Endothelial cell of umbilical vein (primary cell): ENCODE measurements around the gene PCNT. TPM values are rescaled to one million over a fixed set of nuclear protein-coding genes. Genes with fewer than 3 reads are reported as not detected.

Source experiments
- BruUV-seq: library from RNA; stranded (reverse); fragments of 400-500 nt; replicated peaks from 2 replicates; lab custom pipeline; 2021; lab: Mats Ljungman, UMichigan
- CTCF ChIA-PET: fragments of 300-600, 350-600 bp; sonication (Branson Sonifier 250); formaldehyde crosslinking; loops from one replicate; lab custom pipeline; 2021; ENCODE audit warnings: antibody characterized with exemption, inconsistent platforms; lab: Charles Lee
- POLR2A ChIA-PET: fragments of 300-600, 350-600 bp; sonication (Branson Sonifier 250); formaldehyde crosslinking; loops from one replicate; lab custom pipeline; 2021; ENCODE audit warnings: antibody characterized with exemption, inconsistent platforms; lab: Charles Lee
- DNase-seq: peaks from one replicate; pipeline ENCODE4 v3.0.0-alpha.2; 2011; ENCODE audit warnings: low read depth, low spot score
- FAIRE-seq: peaks from 2 replicates; lab custom pipeline; 2011; peaks lifted over from hg19 to GRCh38; lab: Jason Lieb, UNC
- H2AFZ ChIP-seq: 2 replicates; pipeline ENCODE4 v1.6.0; 2012; ENCODE audit warnings: low read depth, low read length, control low read depth, inconsistent platforms
- H3K27ac ChIP-seq: 2 replicates; pipeline ENCODE4 v1.5.1; 2011; ENCODE audit warnings: low read depth, mild to moderate bottlenecking, control low read depth, low read length, moderate library complexity; ENCODE audit not compliant: insufficient read depth
- H3K27me3 ChIP-seq, 2 experiments: 2 replicates each; pipeline versions ENCODE4 v1.6.0 to v1.6.1; 2011; ENCODE audit warnings: low read length in 2 of 2, mixed read lengths in 1 of 2; ENCODE audit not compliant: control insufficient read depth in 2 of 2, insufficient read depth in 2 of 2
- H3K36me3 ChIP-seq, 2 experiments: 2 replicates in 1 of 2; 3 replicates in 1 of 2; pipeline ENCODE4 v1.5.1; 2011; ENCODE audit warnings: low read length in 2 of 2, mild to moderate bottlenecking in 1 of 2, moderate library complexity in 1 of 2; ENCODE audit not compliant: control insufficient read depth in 2 of 2, insufficient read depth in 2 of 2; ENCODE audit errors: extremely low read depth in 1 of 2
- H3K4me1 ChIP-seq: 3 replicates; pipeline ENCODE4 v1.5.1; 2011; ENCODE audit warnings: mild to moderate bottlenecking, low read length; ENCODE audit not compliant: control insufficient read depth, insufficient read depth; ENCODE audit errors: extremely low read depth
- H3K4me2 ChIP-seq: 2 replicates; pipeline ENCODE4 v1.6.1; 2011; ENCODE audit warnings: low read length, control low read depth, mixed read lengths; ENCODE audit not compliant: insufficient read depth
- H3K4me3 ChIP-seq, 3 experiments: fragments of 200-600 bp in 1 of 3; sonication (generic), shearing (Covaris generic) in 1 of 3; replicated peaks in 1 of 3; 2 replicates each; pipeline ENCODE4 v1.5.1; 2011 to 2016; ENCODE audit warnings: control low read depth in 3 of 3, low read length in 3 of 3, mild to moderate bottlenecking in 2 of 3, inconsistent platforms in 1 of 3, low read depth in 1 of 3, moderate library complexity in 1 of 3; ENCODE audit not compliant: insufficient read depth in 1 of 3
- H3K79me2 ChIP-seq: 2 replicates; pipeline ENCODE4 v1.6.0; 2012; ENCODE audit warnings: low read length, inconsistent platforms; ENCODE audit not compliant: control insufficient read depth, insufficient read depth
- H3K9ac ChIP-seq: replicated peaks from 2 replicates; pipeline ENCODE3; 2011; ENCODE audit warnings: low read length, control low read depth; ENCODE audit not compliant: insufficient read depth; ENCODE audit errors: extremely low read depth
- H3K9me1 ChIP-seq: replicated peaks from 3 replicates; pipeline ENCODE4 v1.6.0; 2011; ENCODE audit warnings: mild to moderate bottlenecking, low read length; ENCODE audit not compliant: control insufficient read depth, insufficient read depth; ENCODE audit errors: extremely low read depth
- H3K9me3 ChIP-seq: replicated peaks from 2 replicates; pipeline ENCODE4 v1.5.1; 2012; ENCODE audit warnings: low read length, inconsistent platforms; ENCODE audit not compliant: control insufficient read depth, insufficient read depth
- H4K20me1 ChIP-seq: replicated peaks from 2 replicates; pipeline ENCODE3; 2011; ENCODE audit warnings: mild to moderate bottlenecking, low read length; ENCODE audit not compliant: control insufficient read depth, insufficient read depth; ENCODE audit errors: extremely low read depth
- EZH2 ChIP-seq: IDR thresholded peaks from 2 replicates; pipeline ENCODE4 v1.6.1; 2012; ENCODE audit warnings: borderline replicate concordance, low read depth, mild to moderate bottlenecking, moderate library complexity, low read length, inconsistent platforms; ENCODE audit not compliant: severe bottlenecking
- FOS ChIP-seq: IDR thresholded peaks from 2 replicates; pipeline ENCODE4 v1.6.1; 2011; ENCODE audit warnings: mild to moderate bottlenecking, low read length, moderate library complexity, borderline replicate concordance; ENCODE audit not compliant: insufficient read depth
- GATA2 ChIP-seq: IDR thresholded peaks from 2 replicates; pipeline ENCODE4 v1.7.0; 2011; ENCODE audit warnings: low read depth, mild to moderate bottlenecking, moderate library complexity, mixed read lengths, low read length; ENCODE audit not compliant: insufficient read length, insufficient read depth
- JUN ChIP-seq: IDR thresholded peaks from 2 replicates; pipeline ENCODE4 v1.6.1; 2011; ENCODE audit warnings: borderline replicate concordance, low read depth; ENCODE audit not compliant: insufficient read length, insufficient read depth
- MYC ChIP-seq: IDR thresholded peaks from one replicate; pipeline ENCODE4 v1.6.1; 2011; ENCODE audit warnings: mild to moderate bottlenecking, low read depth, low read length
- POLR2A ChIP-seq: IDR thresholded peaks from 2 replicates; pipeline ENCODE4 v1.6.1; 2012; ENCODE audit warnings: low read depth, mild to moderate bottlenecking, control low read depth, low read length
- POLR2AphosphoS5 ChIP-seq: IDR thresholded peaks from 2 replicates; pipeline ENCODE4 v1.6.1; 2012; ENCODE audit warnings: low read depth, mild to moderate bottlenecking, control low read depth, low read length, moderate library complexity; ENCODE audit not compliant: insufficient read depth
- dilution Hi-C: fragments of 300-500 bp; cut with MboI; formaldehyde crosslinking; loops from one replicate; pipeline ENCODE4 v1.15.0; 2019; ENCODE audit warnings: low sequenced_read_pairs; ENCODE audit not compliant: extremely low pct_ligation_motif_present
- intact Hi-C: fragments of 100-400 bp; cut with micrococcal nuclease; formaldehyde crosslinking; loops from one replicate; pipeline ENCODE4 v1.10.0; 2022
- polyA plus RNA-seq, 4 experiments: library from polyadenylated mRNA; depleted of rRNA in 3 of 4; stranded (reverse) in 3 of 4; unstranded in 1 of 4; fragments of >200 nt; gene quantifications; 2 replicates each; pipeline versions ENCODE4 v1.2.1 to v1.2.3, GENCODE V29; 2011 to 2012; ENCODE audit warnings: missing spikeins in 1 of 4
- total RNA-seq: library from RNA; stranded (reverse); gene quantifications from 2 replicates; pipeline ENCODE4 v1.2.3, GENCODE V29; 2021
- TF ChIP-seq, protein P1 (sequence below), 2 donors: IDR thresholded peaks; 1 replicate in 1 of 2; 2 replicates in 1 of 2; pipeline ENCODE4 v1.5.1; 2011; ENCODE audit warnings: low read length in 2 of 2, mild to moderate bottlenecking in 2 of 2, moderate library complexity in 2 of 2, control low read depth in 1 of 2, inconsistent platforms in 1 of 2, low read depth in 1 of 2; ENCODE audit not compliant: insufficient read depth in 1 of 2; ENCODE audit errors: extremely low read depth in 1 of 2
- TF ChIP-seq, protein P2 (sequence below): IDR thresholded peaks from 2 replicates; pipeline ENCODE4 v1.6.1; 2011; ENCODE audit not compliant: insufficient read depth, insufficient read length

The PCNT gene
- total and polyA plus RNA-seq, 2 donors (not counting 3 experiments of a cell fraction or from before 2014, with no cell fraction given): 9.6 to 49.5 TPM

DNA sequence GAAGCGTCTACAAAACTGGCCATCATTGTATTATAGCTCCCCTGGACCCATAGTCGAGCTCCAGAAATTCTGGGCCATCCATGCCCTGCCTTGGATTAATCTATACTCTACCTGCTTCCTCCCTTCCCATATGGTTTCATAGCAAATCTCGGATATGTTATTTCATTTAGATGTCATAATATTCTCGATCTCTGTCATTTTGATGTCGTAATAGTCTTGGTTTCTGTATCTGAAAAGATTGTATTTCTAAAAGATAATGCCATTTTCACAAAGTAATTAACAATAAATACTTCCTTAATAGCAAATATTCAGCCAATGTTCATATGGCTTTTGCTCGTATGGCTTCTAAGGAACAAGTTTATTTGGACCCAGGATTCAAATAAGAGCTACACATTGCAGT, 169.9 kb downstream of the PCNT start:
- FAIRE-seq (no peak), DNase-seq (no peak)
- Histone ChIP-seq H3K9me3 (no peaks in the 10 kb centered on the region), H2AFZ (no peak overlapping the region), H4K20me1 (no peaks in the 10 kb centered on the region), H3K79me2 (peaks cover 15% of the 10 kb centered on the region), H3K4me2 (no peak overlapping the region), H3K4me3 (no peak overlapping the region), H3K9me1 (no peaks in the 10 kb centered on the region), H3K9ac (no peak overlapping the region), H3K27ac (no peak overlapping the region), H3K27me3 (no peaks in the 10 kb centered on the region), H3K36me3 (peaks cover 19 to 22% of the 10 kb centered on the region in 2 experiments), H3K4me1 (peaks cover 9% of the 10 kb centered on the region)
- dilution Hi-C loops (no loop called here), intact Hi-C loops (loop anchor here (1.0 kb wide), 1 partner anchor 13 kb away; no protein-coding TSS in a partner anchor)
- BruUV-seq: no TSS peak
- CTCF ChIA-PET: interaction anchor here (1.2 kb wide), 1 partner anchor 146 kb away, joined by 4 read pairs; no protein-coding TSS in a partner anchor
- POLR2A ChIA-PET: no interaction called here
- TF ChIP-seq POLR2A (no peak), EZH2 (no peak), MYC (no peak), JUN (no peak), POLR2AphosphoS5 (no peak), GATA2 (no peak), FOS (no peak)
- TF ChIP-seq, protein P1, sequence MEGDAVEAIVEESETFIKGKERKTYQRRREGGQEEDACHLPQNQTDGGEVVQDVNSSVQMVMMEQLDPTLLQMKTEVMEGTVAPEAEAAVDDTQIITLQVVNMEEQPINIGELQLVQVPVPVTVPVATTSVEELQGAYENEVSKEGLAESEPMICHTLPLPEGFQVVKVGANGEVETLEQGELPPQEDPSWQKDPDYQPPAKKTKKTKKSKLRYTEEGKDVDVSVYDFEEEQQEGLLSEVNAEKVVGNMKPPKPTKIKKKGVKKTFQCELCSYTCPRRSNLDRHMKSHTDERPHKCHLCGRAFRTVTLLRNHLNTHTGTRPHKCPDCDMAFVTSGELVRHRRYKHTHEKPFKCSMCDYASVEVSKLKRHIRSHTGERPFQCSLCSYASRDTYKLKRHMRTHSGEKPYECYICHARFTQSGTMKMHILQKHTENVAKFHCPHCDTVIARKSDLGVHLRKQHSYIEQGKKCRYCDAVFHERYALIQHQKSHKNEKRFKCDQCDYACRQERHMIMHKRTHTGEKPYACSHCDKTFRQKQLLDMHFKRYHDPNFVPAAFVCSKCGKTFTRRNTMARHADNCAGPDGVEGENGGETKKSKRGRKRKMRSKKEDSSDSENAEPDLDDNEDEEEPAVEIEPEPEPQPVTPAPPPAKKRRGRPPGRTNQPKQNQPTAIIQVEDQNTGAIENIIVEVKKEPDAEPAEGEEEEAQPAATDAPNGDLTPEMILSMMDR (IDR thresholded peaks at IDR 0.05; ENCODE audit: extremely low read depth in 1 of 2, insufficient read depth in 1 of 2, low read depth in 1 of 2, low read length in 2 of 2): no peak
- TF ChIP-seq, protein P2, sequence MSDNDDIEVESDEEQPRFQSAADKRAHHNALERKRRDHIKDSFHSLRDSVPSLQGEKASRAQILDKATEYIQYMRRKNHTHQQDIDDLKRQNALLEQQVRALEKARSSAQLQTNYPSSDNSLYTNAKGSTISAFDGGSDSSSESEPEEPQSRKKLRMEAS: no peak

Other genes starting within 250 kb of the PCNT start
- 2.6 and 6.1 TPM in 2 replicates for gene COL6A2, start 226.0 kb upstream of the PCNT start, total RNA-seq
- gene COL6A2, start 226.0 kb upstream of the PCNT start, polyA plus RNA-seq: 3.4 and 4.4 TPM in 2 replicates
- gene FTCD, start 168.6 kb upstream of the PCNT start, total RNA-seq: 1.2 and 1.5 TPM in 2 replicates
- gene FTCD, start 168.6 kb upstream of the PCNT start, polyA plus RNA-seq: 0.06 TPM in 1 of 2 replicates, not detected in the other
- gene SPATC1L, start 139.7 kb upstream of the PCNT start, total RNA-seq: 15.3 and 31.7 TPM in 2 replicates
- 11.5 and 14.6 TPM in 2 replicates for gene SPATC1L, start 139.7 kb upstream of the PCNT start, polyA plus RNA-seq
- 141 TPM in 2 replicates for gene LSS, start 95.4 kb upstream of the PCNT start, total RNA-seq
- 120 and 132 TPM in 2 replicates for gene LSS, start 95.4 kb upstream of the PCNT start, polyA plus RNA-seq
- 106 and 115 TPM in 2 replicates for gene MCM3AP, start 38.5 kb upstream of the PCNT start, total RNA-seq
- gene MCM3AP, start 38.5 kb upstream of the PCNT start, polyA plus RNA-seq: 35.4 and 37.9 TPM in 2 replicates
- 6.1 and 10.5 TPM in 2 replicates for gene YBEY, start 37.8 kb upstream of the PCNT start, total RNA-seq
- 12.4 and 15.3 TPM in 2 replicates for gene YBEY, start 37.8 kb upstream of the PCNT start, polyA plus RNA-seq
- 19.3 and 24.3 TPM in 2 replicates for gene C21orf58, start 286 bp upstream of the PCNT start, total RNA-seq
- 6.0 and 7.4 TPM in 2 replicates for gene C21orf58, start 286 bp upstream of the PCNT start, polyA plus RNA-seq
- 57.6 and 62.1 TPM in 2 replicates for gene DIP2A, start 134.7 kb downstream of the PCNT start, total RNA-seq
- 32.6 and 34.5 TPM in 2 replicates for gene DIP2A, start 134.7 kb downstream of the PCNT start, polyA plus RNA-seq